Measurements from ENCODE around the gene RPS21. TPM values are rescaled to one million over a fixed set of nuclear protein-coding genes. Genes with fewer than 3 reads are reported as not detected.

RPS21 gene
- total RNA-seq, 4 donors from 2014 or later, result 1,167 to 4,037 (median 2,295) TPM

DNA sequence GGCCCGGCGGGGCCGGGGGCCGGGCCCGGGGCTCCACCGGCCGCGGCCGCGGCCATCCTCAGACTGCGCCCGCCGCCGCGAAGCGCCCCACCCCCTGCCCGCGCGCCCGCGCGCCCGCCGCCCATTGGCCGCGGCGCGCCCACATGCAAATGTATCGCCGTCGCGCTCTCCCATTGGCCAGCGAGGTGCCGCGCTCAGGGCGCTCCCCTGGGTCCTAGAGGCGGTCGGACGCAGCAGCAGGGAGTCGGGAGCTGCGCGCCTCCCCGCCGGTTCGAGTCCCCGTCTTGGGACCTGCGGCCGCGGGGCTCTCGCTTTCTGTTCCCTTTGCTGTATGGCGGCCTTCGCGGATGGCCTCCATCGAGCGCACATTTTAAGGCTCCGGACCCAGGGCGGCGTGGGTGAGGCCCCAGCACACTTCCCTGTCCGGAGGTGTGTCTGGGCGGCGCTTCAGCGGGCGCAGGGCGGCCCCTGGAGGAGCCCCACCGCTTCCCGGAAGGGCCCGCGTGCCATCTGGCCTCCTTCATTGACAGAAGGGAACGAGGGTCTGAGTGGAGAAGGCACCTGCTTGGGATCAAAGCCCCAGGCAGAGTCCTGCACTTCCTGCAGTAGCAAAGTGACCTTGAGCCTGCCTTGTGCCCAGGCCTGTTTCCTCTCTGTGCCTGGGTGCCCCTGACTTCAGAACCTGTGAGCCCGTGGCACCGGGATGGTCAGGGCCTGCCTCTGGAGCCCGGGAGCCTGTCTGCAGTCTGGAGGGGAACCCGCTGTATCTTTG lies 20.5 kb downstream of the RPS21 start, which contains the start of gene CABLES2:
TSS of gene CABLES2 (minus strand) at position 65 of the 772 bp plus-strand sequence. CDS start at position 56, 9 bp downstream.
- TF ChIP-seq, protein P1, sequence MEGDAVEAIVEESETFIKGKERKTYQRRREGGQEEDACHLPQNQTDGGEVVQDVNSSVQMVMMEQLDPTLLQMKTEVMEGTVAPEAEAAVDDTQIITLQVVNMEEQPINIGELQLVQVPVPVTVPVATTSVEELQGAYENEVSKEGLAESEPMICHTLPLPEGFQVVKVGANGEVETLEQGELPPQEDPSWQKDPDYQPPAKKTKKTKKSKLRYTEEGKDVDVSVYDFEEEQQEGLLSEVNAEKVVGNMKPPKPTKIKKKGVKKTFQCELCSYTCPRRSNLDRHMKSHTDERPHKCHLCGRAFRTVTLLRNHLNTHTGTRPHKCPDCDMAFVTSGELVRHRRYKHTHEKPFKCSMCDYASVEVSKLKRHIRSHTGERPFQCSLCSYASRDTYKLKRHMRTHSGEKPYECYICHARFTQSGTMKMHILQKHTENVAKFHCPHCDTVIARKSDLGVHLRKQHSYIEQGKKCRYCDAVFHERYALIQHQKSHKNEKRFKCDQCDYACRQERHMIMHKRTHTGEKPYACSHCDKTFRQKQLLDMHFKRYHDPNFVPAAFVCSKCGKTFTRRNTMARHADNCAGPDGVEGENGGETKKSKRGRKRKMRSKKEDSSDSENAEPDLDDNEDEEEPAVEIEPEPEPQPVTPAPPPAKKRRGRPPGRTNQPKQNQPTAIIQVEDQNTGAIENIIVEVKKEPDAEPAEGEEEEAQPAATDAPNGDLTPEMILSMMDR (IDR thresholded peaks at IDR 0.05 in 4 of 5, conservative IDR thresholded peaks at IDR 0.05 in 1 of 5), result peak in 3 of 5 experiments; percentile 14 to 52 (median 44)
- peak; percentile 15 to 52 for TF ChIP-seq POLR2A (IDR thresholded peaks at IDR 0.05)
- DNase-seq (peak; percentile 87 to 94), ATAC-seq (peak; percentile 94 to 95)
- intact Hi-C loops (cut with DNase I; ENCODE audit: low total_unique reads) (loop anchor here (2.0 to 10.0 kb wide), 3 partner anchors 21 to 387 kb away; partner anchors contain the start of genes MRGBP and RPS21), in situ Hi-C loops (cut with MboI; ENCODE audit: low sequenced_read_pairs in 4 of 4) (no loop called here)
- Histone ChIP-seq H3K9me3 (no peaks in the 10 kb centered on the region), H3K4me1 (peaks cover 20 to 25% of the 10 kb centered on the region in 2 donors), H3K4me3 (peak within 1 kb of the TSS; percentile 53 to 63 (median 62)), H3K27ac (peak within 1 kb of the TSS in 3 of 4 donors; percentile 3 to 62 (median 51)), H3K27me3 (no peaks in the 10 kb centered on the region), H3K36me3 (no peaks in the 10 kb centered on the region)

DNA sequence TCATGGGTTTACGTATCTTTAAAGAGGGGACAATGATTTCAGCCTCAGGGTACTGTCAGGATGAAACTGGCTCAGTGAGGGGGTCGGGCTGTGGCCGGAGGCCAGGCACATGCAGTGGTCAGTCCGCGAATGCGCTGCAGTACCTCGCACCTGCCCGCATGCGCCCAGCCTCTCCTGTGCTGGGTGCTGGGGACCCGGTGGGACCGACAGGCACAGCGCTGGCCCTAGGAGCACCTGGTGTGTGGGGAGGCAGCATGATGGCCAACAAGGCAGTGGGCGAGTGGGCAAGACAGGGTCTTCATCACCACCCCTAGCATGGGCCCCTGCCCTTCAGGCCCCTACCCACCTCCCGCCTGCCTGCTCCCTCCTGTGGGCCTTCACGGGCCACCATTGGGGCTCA lies 21.2 kb downstream of the RPS21 start:
- H3K4me1 ChIP-seq, result peaks cover 20 to 25% of the 10 kb centered on the region in 2 donors
- intact Hi-C loops (cut with DNase I; ENCODE audit: low total_unique reads), result loop anchor here (5.0 to 10.0 kb wide), 2 partner anchors 89 to 387 kb away; partner anchors contain the start of gene MRGBP
- in situ Hi-C loops (cut with MboI; ENCODE audit: low sequenced_read_pairs in 4 of 4), result no loop called here
- no peak for TF ChIP-seq POLR2A (IDR thresholded peaks at IDR 0.05)
- TF ChIP-seq, protein P1 (IDR thresholded peaks at IDR 0.05 in 4 of 5, conservative IDR thresholded peaks at IDR 0.05 in 1 of 5), result no peak
- DNase-seq (no peak), ATAC-seq (no peak)
- no peaks in the 10 kb centered on the region for H3K36me3 ChIP-seq
- no peak overlapping the region for H3K4me3 ChIP-seq
- no peak overlapping the region for H3K27ac ChIP-seq
- H3K27me3 ChIP-seq, result no peaks in the 10 kb centered on the region
- no peaks in the 10 kb centered on the region for H3K9me3 ChIP-seq

DNA sequence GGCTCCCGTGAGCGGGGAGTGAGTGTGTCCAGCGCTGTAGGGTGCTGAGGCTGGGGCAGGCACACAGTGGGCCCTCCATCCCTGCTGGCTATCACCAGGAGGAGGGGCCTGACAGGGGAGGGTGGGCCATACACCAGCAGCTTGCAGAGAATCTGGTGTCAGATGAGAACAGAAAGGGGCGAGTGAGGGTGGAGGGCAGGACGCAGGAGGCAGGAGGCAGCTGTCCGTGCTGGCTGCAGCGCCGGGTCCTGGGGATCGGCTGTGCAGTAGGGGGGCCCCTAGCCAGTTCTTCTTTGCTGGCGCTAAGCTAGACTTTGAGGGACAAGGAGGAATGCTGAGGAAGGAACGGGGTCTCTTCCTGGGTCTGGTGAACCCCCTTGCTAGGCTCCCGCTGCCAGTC lies 21.7 kb downstream of the RPS21 start:
- TF ChIP-seq POLR2A (IDR thresholded peaks at IDR 0.05), result no peak
- TF ChIP-seq, protein P1 (IDR thresholded peaks at IDR 0.05 in 4 of 5, conservative IDR thresholded peaks at IDR 0.05 in 1 of 5), result no peak

DNA sequence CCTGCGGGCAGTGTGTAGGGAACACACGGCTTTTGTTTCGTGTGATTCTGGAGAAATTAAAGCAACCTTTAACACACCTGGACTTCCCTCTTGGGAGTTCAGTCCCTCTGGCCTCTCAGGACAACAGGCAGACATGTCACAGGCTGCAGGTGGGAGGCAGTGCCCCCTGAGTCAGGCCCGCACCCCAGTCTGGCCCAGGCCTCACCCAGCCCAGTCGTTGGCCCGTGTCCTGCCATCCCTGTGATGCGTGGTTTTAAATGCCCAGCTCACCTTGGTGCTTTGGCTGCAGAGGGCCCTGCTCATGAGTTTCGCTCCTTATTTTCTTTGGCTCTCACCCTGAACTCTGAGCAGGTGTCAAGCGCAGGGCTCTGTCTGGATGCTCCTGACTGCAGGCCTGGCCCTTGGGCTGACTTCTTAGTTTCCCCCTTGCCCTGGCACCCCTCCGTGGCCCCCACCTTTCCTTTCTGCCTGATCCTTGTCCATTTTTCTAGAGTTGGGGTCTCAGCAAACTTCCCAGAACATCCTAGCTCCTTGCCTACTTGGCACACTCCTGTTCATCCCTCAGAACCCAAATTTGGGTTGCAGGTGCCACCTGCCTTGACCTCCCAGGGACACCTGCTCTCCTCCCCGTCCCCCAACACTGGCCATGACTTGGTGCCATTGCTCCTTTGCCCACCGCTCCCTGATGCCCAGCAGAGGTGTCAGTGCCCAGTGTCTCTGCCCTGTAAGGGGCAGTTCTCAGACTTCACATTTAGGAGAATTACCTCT lies 22.4 kb downstream of the RPS21 start:
- intact Hi-C loops (cut with DNase I; ENCODE audit: low total_unique reads) (loop anchor here (5.0 to 10.0 kb wide), 2 partner anchors 88 to 386 kb away; partner anchors contain the start of gene MRGBP), in situ Hi-C loops (cut with MboI; ENCODE audit: low sequenced_read_pairs in 4 of 4) (no loop called here)
- H3K4me1 ChIP-seq, result peaks cover 20 to 25% of the 10 kb centered on the region in 2 donors
- H3K27ac ChIP-seq, result no peak overlapping the region
- no peaks in the 10 kb centered on the region for H3K27me3 ChIP-seq
- H3K36me3 ChIP-seq, result no peaks in the 10 kb centered on the region
- H3K9me3 ChIP-seq, result no peaks in the 10 kb centered on the region
- DNase-seq (no peak), ATAC-seq (no peak)
- no peak overlapping the region for H3K4me3 ChIP-seq
- TF ChIP-seq, protein P1 (IDR thresholded peaks at IDR 0.05 in 4 of 5, conservative IDR thresholded peaks at IDR 0.05 in 1 of 5), result no peak
- no peak for TF ChIP-seq POLR2A (IDR thresholded peaks at IDR 0.05)

More for the DNA sequence above, 21.7 kb downstream of the RPS21 start:
- H3K4me3 ChIP-seq, result no peak overlapping the region
- ATAC-seq (no peak), DNase-seq (no peak)
- H3K36me3 ChIP-seq, result no peaks in the 10 kb centered on the region
- H3K4me1 ChIP-seq, result peaks cover 20 to 25% of the 10 kb centered on the region in 2 donors
- in situ Hi-C loops (cut with MboI; ENCODE audit: low sequenced_read_pairs in 4 of 4), result no loop called here
- H3K27ac ChIP-seq, result no peak overlapping the region
- H3K27me3 ChIP-seq, result no peaks in the 10 kb centered on the region
- intact Hi-C loops (cut with DNase I; ENCODE audit: low total_unique reads), result loop anchor here (5.0 to 10.0 kb wide), 2 partner anchors 89 to 386 kb away; partner anchors contain the start of gene MRGBP
- no peaks in the 10 kb centered on the region for H3K9me3 ChIP-seq

All from gastrocnemius medialis (tissue), 4 donors.